ENCODE results near the gene GRK5.

GRK5 gene

DNA sequence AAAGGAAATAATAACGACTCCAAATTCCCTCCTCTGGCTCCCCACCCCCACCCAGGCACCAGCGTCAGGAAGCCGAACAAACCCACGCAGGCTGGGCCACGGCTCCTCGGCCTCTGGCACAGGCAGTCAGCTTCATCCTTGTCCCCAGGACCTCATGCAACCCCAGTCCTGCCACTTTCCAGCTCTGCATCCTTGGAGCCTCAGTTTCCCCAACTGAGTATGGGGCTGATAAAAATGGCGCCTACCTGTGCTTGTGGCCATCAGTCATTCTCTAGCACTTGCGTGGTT is 198.1 kb downstream of the GRK5 start:
- no peak for DNase-seq (ENCODE audit: low read depth)

DNA sequence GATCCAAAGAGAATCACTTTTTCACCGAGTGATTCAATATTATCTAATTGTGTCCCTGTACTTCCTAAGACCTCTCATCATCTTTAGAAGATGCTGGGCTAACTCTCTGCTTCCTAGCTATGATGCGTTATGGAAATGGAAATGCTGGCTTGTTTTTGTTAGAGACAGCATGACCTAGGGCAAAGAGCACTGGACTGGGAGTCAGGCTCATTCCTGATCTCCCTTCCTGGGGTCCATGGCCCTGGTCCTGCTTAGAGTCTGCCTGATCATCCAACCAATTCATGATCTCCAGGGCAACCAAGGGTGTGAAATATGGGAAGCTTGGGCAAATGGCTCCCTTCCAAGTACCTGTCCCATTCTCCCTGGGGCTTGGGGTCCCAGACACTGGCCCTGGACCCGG is 198.8 kb downstream of the GRK5 start:
- DNase-seq (ENCODE audit: low read depth), result no peak

DNA sequence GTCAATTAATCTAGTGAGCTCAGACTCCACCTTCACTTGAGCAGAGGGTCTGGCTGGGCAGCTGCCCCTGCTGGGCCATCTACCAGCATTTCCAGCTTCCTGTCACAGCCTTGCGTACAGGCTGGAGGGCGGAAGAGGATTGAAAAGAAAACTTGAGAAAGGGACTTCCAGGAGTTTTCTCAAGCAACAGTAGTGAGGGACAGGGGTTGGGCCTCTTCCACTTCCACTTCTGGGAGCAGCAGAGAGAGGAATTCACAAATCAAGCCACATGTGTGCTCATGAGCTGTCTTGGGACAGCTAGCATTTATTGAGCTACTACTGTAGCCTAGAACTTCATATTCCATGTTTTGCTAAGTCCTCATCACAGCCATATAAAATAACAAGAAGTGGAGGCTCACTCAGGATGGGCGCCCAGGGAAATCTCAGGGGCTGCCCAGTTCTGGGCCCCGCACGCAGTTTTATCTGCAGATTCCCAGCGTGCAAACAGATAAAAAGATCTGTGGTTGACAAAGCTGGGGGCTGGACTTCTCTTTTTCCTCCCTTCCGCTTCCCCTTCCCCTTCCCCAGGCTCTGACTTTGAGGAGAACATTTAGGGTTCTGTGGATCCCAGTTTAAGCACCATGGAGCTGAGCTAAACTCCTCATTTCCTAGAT is 199.4 kb downstream of the GRK5 start:
- DNase-seq (ENCODE audit: low read depth), result no peak

DNA sequence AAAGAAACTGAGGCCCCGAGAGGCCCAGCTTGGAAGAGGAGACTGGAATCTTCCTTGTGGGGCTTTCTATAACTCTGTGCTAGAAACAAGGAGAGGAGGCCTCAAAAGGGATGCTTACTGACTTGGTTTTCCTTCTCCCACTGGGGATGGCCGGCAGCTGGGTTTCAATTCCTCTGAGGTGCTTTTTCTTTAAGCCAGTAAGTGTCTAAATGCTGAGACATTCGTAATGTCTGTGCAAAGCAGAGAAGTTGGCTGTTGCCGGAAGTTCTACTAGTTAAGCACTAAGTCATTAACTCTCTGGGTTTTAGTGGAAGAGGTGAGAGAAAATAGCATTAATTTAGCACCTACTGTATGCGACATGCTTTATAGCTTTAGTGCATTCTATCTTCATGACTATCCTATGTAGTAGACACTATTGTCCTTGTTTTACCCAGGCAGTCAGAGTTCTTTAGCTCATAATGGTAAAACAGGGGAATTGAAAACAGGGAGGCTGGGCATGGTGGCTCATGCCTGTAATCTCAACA is 199.9 kb downstream of the GRK5 start:
- DNase-seq (ENCODE audit: low read depth), result no peak

DNA sequence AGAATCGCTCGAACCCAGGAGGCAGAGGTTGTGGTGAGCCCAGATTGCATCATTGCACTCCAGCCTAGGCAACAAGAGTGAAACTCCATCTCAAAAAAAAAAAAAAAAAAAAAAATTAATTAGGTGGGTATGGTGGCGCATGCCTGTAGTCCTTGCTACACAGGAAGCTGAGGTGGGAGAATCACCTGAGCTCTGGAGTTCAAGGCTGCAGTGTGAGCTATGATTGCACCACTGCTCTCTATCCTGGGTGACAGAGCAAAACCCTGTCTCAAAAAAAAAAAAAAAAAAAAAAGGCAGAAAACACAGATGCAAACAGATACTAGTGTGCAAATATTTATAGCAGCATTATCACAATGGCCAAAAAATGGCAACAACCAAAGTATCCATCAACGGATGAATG is 200.7 kb downstream of the GRK5 start:
- no peak for DNase-seq (ENCODE audit: low read depth)

DNA sequence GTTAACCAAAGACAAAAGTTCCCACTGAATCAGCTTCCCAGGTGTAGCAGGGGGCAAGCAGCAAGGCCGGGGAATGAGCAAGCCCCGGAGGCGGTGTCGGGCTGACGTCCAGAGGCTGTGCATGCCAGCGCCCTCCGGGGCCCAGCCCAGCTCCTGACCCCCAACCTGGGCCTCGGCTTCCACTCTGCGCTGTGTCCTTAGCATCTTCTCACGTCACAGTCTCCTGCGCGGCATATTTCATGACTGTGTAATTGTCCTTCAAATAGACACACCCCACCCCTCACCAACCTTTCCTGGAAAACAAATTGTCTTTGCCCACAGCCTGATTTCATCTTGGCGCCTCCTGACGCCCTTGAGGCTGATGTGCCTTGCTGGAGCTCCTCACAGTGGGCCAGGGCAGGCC is 201.6 kb downstream of the GRK5 start:
- DNase-seq (ENCODE audit: low read depth), result no peak

DNA sequence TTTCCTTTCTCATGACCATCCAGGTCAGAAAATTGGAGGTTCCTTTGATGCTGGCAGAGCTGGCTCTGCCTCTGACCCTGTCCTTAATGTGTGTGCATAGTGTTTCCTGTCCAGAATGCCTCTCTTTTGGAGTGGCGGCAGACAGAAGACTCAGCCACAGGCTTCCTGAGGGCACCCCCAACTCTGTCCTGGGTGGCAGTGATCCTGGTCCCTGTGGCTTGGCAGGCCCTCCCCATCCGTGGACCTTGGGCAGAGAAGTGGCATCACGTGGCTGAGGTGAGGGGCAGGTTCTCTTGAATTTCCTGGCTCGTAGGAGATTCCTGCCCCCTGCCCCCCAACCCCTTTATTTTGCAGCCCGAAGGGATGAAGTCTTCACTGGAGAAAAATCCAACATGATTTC is 202.0 kb downstream of the GRK5 start:
- no peak for DNase-seq (ENCODE audit: low read depth)

DNA sequence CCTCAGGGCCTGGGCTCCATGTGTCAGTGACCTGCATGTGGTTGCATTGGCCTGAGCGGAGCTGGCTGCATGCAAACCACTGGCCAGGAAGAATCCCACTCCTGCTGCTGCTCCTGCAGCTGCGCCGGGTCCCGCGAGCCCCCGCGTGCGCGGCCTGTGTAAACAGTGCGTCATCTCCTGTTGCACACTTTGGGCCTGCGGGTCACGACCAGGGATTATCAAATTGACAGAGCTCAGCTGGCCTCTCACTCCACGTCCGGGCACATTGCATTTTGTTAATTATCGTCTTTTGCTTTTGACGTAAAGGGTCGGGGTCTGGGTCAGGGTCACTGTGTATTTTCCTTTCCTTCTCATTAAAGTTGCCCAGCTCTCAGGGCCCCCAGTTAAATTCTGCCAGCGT is 202.5 kb downstream of the GRK5 start:
- DNase-seq (ENCODE audit: low read depth), result no peak

DNA sequence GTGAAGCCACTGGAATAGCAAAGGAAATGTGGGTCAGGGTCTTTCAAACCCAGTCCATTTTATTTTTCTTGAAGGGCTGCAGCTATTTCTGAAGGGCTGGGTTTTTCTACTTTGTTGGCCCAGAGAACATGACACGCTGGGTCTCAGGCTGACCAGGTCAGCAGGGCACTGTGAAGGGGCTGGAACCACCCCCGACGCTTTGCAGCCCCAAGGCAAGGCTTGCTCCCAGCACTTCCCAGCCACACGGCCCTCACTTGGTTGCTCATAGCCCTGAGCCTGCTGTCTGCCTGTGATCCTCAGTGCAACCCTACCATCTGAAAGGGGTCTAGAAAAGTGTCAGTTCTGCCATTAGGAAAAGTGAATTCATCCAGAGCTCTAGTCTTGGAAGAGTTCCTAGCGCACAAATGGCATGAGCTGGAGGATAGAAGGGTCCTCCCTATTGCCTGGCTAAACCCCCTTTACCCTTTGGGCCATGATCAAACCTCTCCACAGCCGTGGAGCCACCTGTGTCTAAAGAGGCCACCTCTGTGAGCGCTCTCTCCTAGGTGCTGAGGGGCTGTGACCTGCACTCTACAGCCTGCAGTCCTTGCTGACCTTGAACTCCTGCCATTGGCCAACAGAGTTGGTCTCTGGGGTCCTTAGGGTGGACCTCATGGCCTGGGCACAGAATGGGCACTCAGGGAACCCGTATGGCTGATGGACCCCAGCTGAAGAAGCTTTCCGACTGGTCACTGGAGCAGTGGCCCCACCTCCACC is 203.2 kb downstream of the GRK5 start:
- DNase-seq (ENCODE audit: low read depth), result no peak

DNA sequence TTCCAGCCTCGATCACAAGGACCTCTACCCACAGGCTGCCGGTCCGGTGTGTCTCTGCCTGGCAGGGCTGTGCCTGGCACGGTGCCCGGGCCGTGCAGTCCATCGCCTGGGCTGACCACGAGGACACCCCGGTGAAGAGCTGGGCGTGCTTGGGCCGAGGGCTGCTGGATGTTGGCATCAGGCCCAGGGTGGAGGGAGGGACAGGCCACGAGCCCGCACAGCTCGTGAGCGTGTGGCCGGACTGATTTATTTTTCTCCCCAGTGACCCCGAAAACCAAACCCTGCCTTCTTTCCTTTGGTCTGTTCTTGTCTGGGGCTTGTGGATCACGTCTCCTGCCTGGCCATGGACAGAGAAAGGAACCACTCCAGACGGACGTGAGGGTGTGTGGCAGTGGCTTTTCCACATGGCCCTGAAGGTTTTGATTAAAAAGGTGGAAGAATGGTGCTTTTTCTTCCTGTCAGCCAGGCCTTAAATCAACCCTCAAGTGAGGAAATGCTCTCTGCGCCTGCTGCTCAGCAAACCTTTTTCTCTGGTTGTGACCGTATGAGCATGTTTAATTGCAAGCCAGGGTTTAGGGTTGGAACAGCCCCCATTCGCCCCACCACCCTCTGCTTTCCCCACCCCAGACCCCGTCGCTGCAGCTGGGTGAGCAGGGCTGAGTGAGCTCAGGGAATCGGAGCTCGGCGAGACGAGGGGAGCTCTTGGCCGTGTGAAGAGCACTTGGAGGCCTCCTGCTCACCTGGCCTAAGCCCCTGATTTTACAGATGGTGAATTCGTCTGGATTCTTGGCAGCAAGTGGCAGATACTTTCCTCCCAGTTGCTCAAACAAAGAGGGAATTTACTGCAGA is 205.1 kb downstream of the GRK5 start:
- no peak for DNase-seq (ENCODE audit: low read depth)

DNA sequence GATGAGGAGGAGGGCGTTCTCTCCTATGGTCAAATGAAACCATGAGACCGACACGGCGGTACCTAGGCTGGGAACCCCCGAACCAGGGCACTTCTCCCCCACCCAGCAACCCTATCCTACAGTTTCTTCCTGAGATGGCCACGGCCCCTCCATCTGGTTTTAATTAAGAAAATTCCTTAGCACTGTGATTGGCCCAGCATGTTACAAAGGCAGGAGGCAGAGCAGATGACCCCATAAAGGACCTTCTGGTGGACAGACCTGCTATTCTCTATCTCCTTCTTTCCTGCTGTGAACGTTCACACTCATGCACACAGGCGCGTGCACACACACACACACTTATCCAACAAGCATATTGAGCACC is 205.7 kb downstream of the GRK5 start:
- no peak for DNase-seq (ENCODE audit: low read depth)

DNA sequence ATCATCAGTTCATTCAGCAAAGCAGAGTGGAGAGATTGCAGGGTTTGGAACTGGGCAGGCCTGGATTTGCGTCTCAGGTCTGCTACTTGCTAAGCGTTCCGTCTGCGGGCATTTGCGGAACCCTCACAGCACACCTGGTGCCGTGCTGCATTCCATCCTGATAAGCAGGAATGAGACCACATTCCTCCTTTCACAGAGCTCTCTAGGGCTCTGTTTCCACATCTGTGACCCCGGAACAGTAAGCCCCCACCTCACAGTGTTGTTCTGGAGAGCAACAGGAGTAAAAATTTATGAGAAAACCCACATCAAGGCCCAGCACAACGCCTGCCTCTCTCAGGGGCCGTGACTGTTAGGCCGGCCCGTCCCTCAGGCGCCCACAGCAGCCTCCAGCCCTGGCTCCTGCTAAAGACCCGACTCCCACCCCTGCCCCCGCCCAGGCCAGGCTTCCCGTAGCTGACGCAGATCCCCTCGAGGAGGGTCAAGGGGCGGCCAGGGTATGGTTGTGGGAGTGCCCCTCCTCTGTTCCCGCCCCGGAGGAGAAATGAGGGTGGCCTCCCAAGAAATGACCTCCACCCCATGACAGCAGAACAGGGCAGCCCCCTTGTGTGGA is 206.2 kb downstream of the GRK5 start:
- DNase-seq (ENCODE audit: low read depth), result no peak

DNA sequence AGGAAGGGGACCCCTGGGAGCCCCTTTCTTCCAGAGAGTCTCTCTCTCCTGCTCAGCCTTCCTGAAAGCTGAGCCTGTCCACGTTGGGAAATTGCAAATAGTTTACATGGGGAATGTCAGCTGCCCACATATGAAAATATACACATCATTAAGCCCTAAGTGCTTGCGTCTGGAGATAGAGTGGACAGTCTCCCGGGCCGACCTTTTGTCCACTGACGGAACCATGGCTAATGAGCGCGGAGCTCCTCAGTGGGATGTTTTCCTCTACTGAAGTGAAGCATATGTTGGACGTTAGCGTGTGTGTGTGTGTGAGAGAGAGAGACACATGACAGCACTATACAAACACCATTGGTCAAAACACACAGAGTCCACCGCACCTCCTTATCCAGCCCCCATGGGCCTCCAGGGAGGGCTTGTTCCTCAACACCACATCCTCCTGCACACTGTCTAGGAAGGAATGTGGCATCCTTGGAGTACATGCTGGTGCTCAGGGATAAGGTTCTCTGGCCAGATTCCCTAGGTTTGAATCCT is 206.8 kb downstream of the GRK5 start:
- DNase-seq (ENCODE audit: low read depth), result no peak

DNA sequence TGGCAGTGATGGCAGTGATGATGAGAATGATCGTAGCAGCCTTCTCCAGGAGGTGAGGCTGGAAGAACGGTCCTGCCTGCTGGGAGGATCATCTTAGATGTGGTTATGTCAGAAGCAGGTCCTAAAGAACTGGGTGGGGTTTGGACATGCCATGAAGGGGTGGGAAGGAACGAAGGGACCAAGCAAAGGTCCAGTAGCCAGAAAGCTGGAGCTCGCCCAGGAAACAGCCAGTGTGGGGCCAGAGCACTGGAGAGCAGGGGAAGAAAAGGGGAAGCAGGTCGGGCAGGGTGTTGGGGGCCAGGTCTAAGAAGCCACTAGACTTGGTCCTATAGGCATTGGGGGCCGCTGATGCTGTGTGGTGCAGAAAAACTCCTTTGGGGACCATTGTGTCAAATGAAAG is 207.8 kb downstream of the GRK5 start:
- no peak for DNase-seq (ENCODE audit: low read depth)

DNA sequence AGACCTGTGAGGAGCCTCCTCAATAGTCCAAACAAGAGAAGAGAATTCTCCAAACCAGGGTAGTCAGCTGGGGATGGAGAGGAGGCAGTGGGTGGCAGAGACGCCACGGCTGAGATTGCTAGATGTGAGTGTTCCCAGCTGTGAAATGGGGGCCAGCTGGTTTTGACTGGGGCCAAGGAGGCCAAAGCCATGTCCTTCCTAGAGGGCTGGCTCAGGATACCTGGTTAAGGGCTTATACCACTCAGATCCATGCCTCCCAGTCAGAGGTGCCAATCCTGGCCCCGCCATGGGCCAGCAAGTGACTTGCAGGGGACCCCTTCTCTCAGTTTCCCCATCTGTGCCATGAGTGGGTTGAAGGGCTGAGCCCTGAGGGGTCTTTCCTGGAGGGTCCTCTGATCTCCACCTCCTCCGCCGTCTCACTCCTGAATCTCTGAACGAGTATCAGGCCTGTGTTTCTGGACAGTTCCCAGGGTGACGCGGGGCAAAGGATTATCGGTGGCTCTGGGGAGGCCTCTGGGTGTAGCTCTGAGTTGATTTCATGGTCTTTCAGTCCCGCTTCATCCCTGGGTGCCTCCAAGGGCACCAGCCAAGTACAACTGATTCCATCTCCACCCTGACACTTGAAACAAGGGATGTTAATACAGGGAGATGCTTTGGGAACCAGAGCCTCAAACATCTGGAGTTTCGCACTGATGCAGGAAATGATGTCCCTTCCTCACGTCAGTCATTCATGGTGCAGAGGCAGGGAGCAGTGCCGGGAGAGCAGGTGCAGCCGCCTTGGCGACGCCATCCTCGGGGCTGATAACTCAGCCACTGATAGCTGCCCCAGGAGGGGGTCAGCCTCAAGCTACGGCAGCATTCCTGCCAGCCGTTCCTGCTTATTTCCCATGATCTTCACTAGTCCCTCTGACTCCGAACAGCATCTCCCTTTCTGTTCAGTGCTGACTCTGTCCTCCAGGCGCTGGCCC is 208.4 kb downstream of the GRK5 start:
- no peak for DNase-seq (ENCODE audit: low read depth)

DNA sequence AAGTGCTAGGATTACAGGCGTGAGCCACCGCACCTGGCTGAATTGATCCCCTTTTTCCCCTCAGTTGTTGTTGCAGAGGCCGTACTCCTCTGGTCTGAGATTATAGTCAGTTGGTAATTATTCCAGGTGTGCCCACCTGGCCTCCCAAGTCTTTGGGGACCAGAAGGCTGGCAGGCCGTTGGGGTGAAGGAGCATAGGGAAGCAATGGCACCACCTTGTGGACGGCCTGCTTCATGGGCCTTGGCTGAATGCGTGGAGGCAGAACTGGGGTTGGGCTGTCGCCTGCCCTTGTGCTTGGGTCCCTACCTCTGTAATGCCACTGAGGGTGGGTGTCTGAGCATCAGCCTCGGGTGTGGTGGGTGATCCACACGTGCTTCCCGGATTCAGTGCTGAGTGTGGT is 209.5 kb downstream of the GRK5 start:
- peak; percentile 47 for DNase-seq (ENCODE audit: low read depth)

DNA sequence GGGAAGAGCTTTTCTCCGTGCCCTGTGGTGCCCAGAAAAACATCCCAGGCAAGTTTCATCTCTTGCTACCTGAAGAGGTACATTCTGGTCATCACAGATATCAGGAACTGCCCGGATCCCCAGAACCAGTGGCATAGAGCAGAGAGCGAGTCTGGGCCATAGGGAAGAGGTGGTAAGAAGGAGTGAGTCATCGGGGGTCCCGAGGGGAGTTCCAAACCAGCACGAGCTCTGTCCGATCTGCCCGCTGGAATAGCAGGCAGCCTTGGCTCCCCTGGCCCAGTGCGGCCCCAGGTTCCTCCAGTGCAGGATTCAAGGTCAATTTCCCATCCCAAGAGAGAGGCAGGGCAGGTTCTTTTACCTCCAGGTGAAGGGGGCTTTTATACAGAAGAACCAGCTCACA is 210.5 kb downstream of the GRK5 start:
- DNase-seq (ENCODE audit: low read depth), result no peak

DNA sequence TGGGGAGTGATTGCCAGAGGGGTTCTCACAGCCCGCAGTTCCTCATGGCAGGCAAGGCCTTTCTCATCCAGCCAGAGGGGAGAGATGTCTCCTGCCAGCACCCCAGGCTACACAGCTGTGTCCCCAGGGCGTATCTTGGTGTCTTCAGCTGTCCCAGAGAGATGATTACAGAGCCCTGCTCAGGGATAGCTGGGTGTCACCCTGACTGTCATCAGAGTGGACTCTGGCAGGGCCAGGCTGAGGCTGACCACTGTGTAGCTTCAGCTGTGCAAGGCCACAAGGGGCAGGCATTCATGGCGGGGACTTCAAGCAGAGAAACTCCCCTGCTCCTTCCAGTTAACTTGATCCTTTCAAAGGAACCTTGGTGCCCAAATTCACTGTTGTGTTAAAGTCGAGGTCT is 211.0 kb downstream of the GRK5 start:
- no peak for DNase-seq (ENCODE audit: low read depth)

DNA sequence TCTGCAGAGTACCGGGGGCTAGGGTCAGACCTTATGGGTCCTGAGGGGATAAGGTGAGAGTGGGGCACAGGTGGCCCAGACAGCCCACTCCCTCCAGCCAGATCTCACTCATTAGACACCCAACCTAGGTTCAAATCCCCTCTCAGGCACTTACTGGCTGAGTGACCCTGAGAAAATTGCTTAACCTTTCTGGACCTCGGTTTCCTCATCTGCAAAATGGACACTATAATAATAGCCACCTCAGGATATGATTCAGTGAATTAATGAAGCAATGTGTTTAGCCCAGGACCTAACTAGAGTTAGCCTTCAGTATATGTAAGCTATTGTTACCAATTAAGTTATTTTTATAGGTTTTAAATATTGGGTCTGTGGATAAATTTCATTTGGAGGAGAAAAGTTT is 212.6 kb downstream of the GRK5 start:
- no peak for DNase-seq (ENCODE audit: low read depth)

DNA sequence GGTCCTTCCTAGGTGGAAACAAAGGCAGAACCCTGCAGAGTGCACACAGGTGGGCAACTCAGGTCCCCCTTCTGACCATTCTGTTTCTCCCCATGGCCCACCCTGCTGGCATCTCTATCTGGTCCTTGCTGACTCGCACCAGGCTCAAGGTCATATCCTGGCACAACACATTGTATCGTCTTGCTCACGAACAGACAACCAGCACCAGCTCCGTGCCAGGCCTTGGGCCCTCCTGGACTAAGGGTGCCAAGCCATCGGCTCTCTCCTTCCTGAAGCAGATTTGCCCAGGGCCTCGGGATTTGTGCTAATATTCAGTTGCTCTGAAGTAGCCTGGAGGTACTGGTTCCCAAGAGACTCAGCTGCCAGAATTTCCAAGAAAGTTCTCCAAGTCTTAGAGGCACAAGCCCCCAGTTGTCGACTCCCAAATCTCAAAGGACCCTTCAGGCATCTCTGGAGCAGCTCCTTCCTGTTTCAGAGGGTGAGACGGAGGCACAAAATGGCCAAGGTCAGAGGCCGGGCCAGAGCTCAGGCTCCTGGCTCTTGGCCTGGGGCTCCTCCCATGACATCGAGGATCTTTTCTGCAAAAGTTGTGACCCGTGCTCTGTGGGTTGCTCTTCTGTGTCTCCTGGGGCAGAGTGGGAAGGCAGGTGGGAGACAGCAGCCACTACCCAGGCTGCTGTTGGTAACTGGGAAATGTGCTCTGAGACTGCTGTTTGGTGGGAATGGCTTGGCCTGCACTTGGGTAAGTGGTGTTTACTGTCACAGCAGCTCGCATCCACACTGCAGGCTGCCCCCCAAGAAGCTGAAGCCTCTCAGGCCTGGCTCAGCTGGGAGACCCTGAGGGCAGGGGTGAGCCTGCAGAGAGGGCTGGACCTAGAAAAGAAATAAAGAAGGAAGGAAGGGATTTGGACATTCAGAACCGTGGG is 213.8 kb downstream of the GRK5 start:
- DNase-seq (ENCODE audit: low read depth), result no peak
